GM21786 (cell line): Measurements from ENCODE around the gene RBM6.
A peak's percentile ranks its signal among the peaks of the same experiment; 100 is the strongest.
"Not testable (repeated sequence)": the region's sequence is repeated elsewhere in the genome, so short reads cannot be mapped to it uniquely, and the experiment has no call there.

Source experiments
- ATAC-seq: cut with Tn5 transposase; IDR thresholded peaks from one replicate; pipeline ENCODE4 v1.9.1; 2021; ENCODE audit not compliant: unreplicated experiment

The RBM6 gene

GRCh38 chr3:50084951-50085350 is 145.0 kb downstream of the RBM6 start:
- not testable (repeated sequence) for ATAC-seq

GRCh38 chr3:50088725-50089608 is 149.0 kb downstream of the RBM6 start, which contains the start of gene RBM5:
TSS of gene RBM5 (plus strand) at chr3:50088919. CDS start at chr3:50090435, 1,516 bp downstream.
- peak; percentile 98 for ATAC-seq

GRCh38 chr3:50089609-50089945 is 149.6 kb downstream of the RBM6 start:
- no peak for ATAC-seq

GRCh38 chr3:50090984-50091383 is 151.0 kb downstream of the RBM6 start:
- ATAC-seq, result no peak

- no peak for ATAC-seq
Measured at GRCh38 chr3:50095352-50095998, 155.5 kb downstream of the RBM6 start.

GRCh38 chr3:50100386-50100785 is 160.4 kb downstream of the RBM6 start:
- ATAC-seq, result no peak

GRCh38 chr3:50100956-50101845 is 161.3 kb downstream of the RBM6 start:
- no peak for ATAC-seq

- ATAC-seq, result no peak
Measured at GRCh38 chr3:50102558-50102957, 162.6 kb downstream of the RBM6 start.

- ATAC-seq, result no peak
Measured at GRCh38 chr3:50111757-50112156, 171.8 kb downstream of the RBM6 start.

- ATAC-seq, result no peak
Measured at GRCh38 chr3:50112462-50112861, 172.5 kb downstream of the RBM6 start.

GRCh38 chr3:50117120-50117519 is 177.2 kb downstream of the RBM6 start:
- no peak for ATAC-seq

GRCh38 chr3:50118237-50118636 is 178.3 kb downstream of the RBM6 start:
- ATAC-seq, result no peak

- no peak for ATAC-seq
Measured at GRCh38 chr3:50119786-50120185, 179.8 kb downstream of the RBM6 start.

- ATAC-seq, result no peak
Measured at GRCh38 chr3:50120364-50121071, 180.6 kb downstream of the RBM6 start.

- ATAC-seq, result peak; percentile 72
Measured at GRCh38 chr3:50121072-50122032, 181.4 kb downstream of the RBM6 start.

- no peak for ATAC-seq
Measured at GRCh38 chr3:50122071-50122470, 182.1 kb downstream of the RBM6 start.

GRCh38 chr3:50122661-50123391 is 182.9 kb downstream of the RBM6 start:
- ATAC-seq, result no peak

GRCh38 chr3:50123394-50124051 is 183.6 kb downstream of the RBM6 start:
- no peak for ATAC-seq
